Measurements from ENCODE around the gene PCK1.

- TF ChIP-seq CTCF (conservative IDR thresholded peaks at IDR 0.05): no peak
- no peak for TF ChIP-seq ZFX (IDR thresholded peaks at IDR 0.05)
Observed at GRCh38 chr20:57589728-57590484, 29.0 kb downstream of the PCK1 start.
